Testis (tissue), 3 donors: ENCODE results near the gene WDR86. TPM values are rescaled to one million over a fixed set of nuclear protein-coding genes. Genes with fewer than 3 reads are reported as not detected.

Experiments used
- DNase-seq: peaks from one replicate; pipeline ENCODE4 v3.0.0-alpha.2; 2019
- H3K27ac ChIP-seq, 2 donors: fragments of 200-600 bp; sonication (generic); one replicate each; pipeline ENCODE4 v1.5.1; 2019
- H3K27me3 ChIP-seq: fragments of 200-600 bp; sonication (generic); one replicate; pipeline ENCODE4 v1.5.1; 2019
- H3K36me3 ChIP-seq: fragments of 200-600 bp; sonication (generic); one replicate; pipeline ENCODE4 v1.5.1; 2017; ENCODE audit warnings: low read depth; ENCODE audit errors: missing control alignments
- H3K4me1 ChIP-seq: fragments of 200-600 bp; sonication (generic); one replicate; pipeline ENCODE4 v1.5.1; 2019
- H3K4me3 ChIP-seq, 2 donors: fragments of 200-600 bp; sonication (generic); one replicate each; pipeline ENCODE4 v1.5.1; 2017 to 2019
- H3K9me3 ChIP-seq: fragments of 200-600 bp; sonication (generic); one replicate; pipeline ENCODE4 v1.5.1; 2017
- CTCF ChIP-seq, 3 experiments: fragments of 450-650 bp in 2 of 3; fragments of 200-600 bp in 1 of 3; sonication (generic) in 1 of 3; IDR thresholded peaks; one replicate each; pipeline ENCODE4 v1.5.1; 2016 to 2019; ENCODE audit warnings: antibody characterized with exemption in 3 of 3, mild to moderate bottlenecking in 2 of 3, moderate library complexity in 1 of 3
- POLR2A ChIP-seq: fragments of 450-650 bp; IDR thresholded peaks from one replicate; pipeline ENCODE4 v1.6.1; 2017; ENCODE audit warnings: antibody characterized with exemption, mild to moderate bottlenecking, moderate library complexity
- WGBS, 2 donors: methylation state at CpG; one replicate each; pipeline ENCODE4 v1.1.5; 2018; 5-methylcytosine and 5-hydroxymethylcytosine counted together
- intact Hi-C: fragments of 100-400 bp; cut with DNase I; formaldehyde crosslinking; loops from one replicate; pipeline ENCODE4 v1.15.1; 2023; ENCODE audit warnings: low total_unique reads
- polyA plus RNA-seq: library from polyadenylated mRNA; stranded (reverse); fragments of 350-450 nt; fragmentation: Illumina TruSeq; extraction: RNeasy Lipid Tissue Mini Kit (QIAGEN cat#74804); gene quantifications from one replicate; pipeline ENCODE4 v1.2.3, GENCODE V29; 2014; ENCODE audit warnings: low read depth, low replicate concordance; ENCODE audit not compliant: insufficient read depth
- total RNA-seq, 2 donors: library from RNA; depleted of rRNA; stranded (reverse); fragments of >200 nt; gene quantifications; one replicate each; pipeline ENCODE4 v1.2.3, GENCODE V29; 2016

Gene WDR86
- total and polyA plus RNA-seq, 3 donors from 2014 or later, result 2.8 to 20.3 (median 9.6) TPM

GRCh38 chr7:151379534-151380198 is 30.2 kb downstream of the WDR86 start:
- Histone ChIP-seq H3K36me3 (no peaks in the 10 kb centered on the region), H3K9me3 (no peaks in the 10 kb centered on the region), H3K4me3 (no peak overlapping the region), H3K27ac (no peak overlapping the region), H3K4me1 (peaks cover 14% of the 10 kb centered on the region), H3K27me3 (no peaks in the 10 kb centered on the region)
- no peak for DNase-seq
- intact Hi-C loops, result no loop called here
- TF ChIP-seq POLR2A, result no peak
- TF ChIP-seq CTCF (IDR thresholded peaks at IDR 0.05), result no peak
- 87 to 91% methylated on average over 19 to 25 of the region's 25 CpGs for WGBS, 2 donors

- no peak overlapping the region for H3K27ac ChIP-seq
- H3K4me1 ChIP-seq, result peaks cover 14% of the 10 kb centered on the region
- intact Hi-C loops, result no loop called here
- no peak for DNase-seq
- TF ChIP-seq CTCF (IDR thresholded peaks at IDR 0.05) (no peak), POLR2A (no peak)
- no peak overlapping the region for H3K4me3 ChIP-seq
- no peaks in the 10 kb centered on the region for H3K36me3 ChIP-seq
- H3K9me3 ChIP-seq, result no peaks in the 10 kb centered on the region
- 84 to 88% methylated on average over 6 of the region's 6 CpGs for WGBS, 2 donors
- H3K27me3 ChIP-seq, result no peaks in the 10 kb centered on the region
Measured at GRCh38 chr7:151379193-151379520, 30.7 kb downstream of the WDR86 start.

GRCh38 chr7:151378496-151379192 is 31.2 kb downstream of the WDR86 start:
- WGBS, 2 donors, result 87 to 88% methylated on average over 12 to 17 of the region's 17 CpGs
- TF ChIP-seq POLR2A, result no peak
- TF ChIP-seq CTCF (IDR thresholded peaks at IDR 0.05), result no peak
- no peak overlapping the region for H3K27ac ChIP-seq
- intact Hi-C loops, result no loop called here
- no peaks in the 10 kb centered on the region for H3K9me3 ChIP-seq
- no peak for DNase-seq
- peaks cover 14% of the 10 kb centered on the region for H3K4me1 ChIP-seq
- no peak overlapping the region for H3K4me3 ChIP-seq
- H3K27me3 ChIP-seq, result no peaks in the 10 kb centered on the region
- H3K36me3 ChIP-seq, result no peaks in the 10 kb centered on the region

GRCh38 chr7:151378011-151378410 is 31.8 kb downstream of the WDR86 start:
- Histone ChIP-seq H3K27me3 (no peaks in the 10 kb centered on the region), H3K27ac (no peak overlapping the region), H3K4me1 (peaks cover 14% of the 10 kb centered on the region), H3K36me3 (no peaks in the 10 kb centered on the region), H3K4me3 (no peak overlapping the region), H3K9me3 (no peaks in the 10 kb centered on the region)
- no peak for DNase-seq
- no peak for TF ChIP-seq POLR2A
- TF ChIP-seq CTCF (IDR thresholded peaks at IDR 0.05), result no peak
- intact Hi-C loops, result no loop called here
- WGBS, 2 donors, result 90 to 92% methylated on average over 9 of the region's 9 CpGs

GRCh38 chr7:151377406-151377805 is 32.4 kb downstream of the WDR86 start:
- 92 to 95% methylated on average over 12 of the region's 12 CpGs for WGBS, 2 donors
- TF ChIP-seq POLR2A (no peak), CTCF (IDR thresholded peaks at IDR 0.05) (no peak)
- DNase-seq, result no peak
- Histone ChIP-seq H3K36me3 (no peaks in the 10 kb centered on the region), H3K4me1 (peaks cover 14% of the 10 kb centered on the region), H3K4me3 (no peak overlapping the region), H3K9me3 (no peaks in the 10 kb centered on the region), H3K27me3 (no peaks in the 10 kb centered on the region), H3K27ac (no peak overlapping the region)
- intact Hi-C loops, result no loop called here
